LoVo (cell line): ENCODE results near the gene FES.
"Not testable (repeated sequence)": the region's sequence is repeated elsewhere in the genome, so short reads cannot be mapped to it uniquely, and the experiment has no call there.

Experiments
- DNase-seq: peaks from one replicate; pipeline ENCODE4 v3.0.0-alpha.2; 2016; ENCODE audit warnings: low spot score

The FES gene

GRCh38 chr15:90883976-90884718 is at the start of gene FES:
Gene FES, plus strand, starts transcription at chr15:90884504. Its CDS starts 542 bp downstream, at chr15:90885046.
- no peak for DNase-seq

DNA sequence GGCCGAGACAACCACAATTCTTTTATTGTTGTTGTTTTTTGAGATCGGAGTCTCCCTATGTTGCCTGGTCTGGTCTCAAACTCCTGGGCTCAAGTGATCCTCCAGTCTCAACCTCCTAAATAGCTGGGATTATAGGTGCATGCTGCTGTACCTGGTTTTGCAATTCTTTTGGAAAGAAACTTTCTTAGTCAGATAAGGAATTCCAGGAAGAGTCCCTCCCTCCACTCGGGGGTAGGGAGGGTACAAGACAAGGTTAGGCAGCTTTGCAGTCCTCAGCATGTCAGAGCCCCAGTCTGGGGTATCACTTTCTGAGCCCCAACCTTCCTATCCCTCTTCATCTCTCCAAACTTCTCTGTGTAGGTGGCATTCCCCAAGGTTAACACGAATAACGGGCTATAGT is 49.7 kb upstream of the FES start:
- DNase-seq: no peak

DNA sequence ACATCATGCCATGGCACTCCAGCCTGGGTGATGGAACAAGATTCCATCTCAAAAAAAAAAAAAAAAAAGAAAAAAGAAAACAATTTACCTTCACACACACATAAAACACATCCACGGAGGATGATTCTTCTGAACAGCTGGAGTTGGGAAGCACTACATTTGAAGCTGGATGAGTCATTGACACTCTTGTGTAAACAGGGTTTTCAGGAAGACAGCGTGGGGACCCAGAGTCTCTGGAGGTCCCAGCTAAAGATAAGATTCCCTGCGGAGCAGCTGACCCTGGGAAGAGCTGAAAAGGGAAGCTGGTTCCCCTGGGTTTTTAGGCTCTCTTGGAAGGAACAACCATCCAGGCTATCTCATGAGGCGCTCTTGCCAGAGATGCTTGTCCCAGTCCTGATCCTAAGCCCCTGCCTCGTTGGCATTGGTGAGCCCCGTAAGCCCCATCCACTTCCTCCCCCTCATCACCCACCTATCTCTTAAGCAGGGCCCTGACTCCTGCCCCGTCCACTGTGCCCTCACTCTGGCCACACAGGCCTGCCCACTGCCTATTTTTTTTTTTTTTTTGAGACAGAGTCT is 47.9 kb upstream of the FES start:
- DNase-seq: peak; percentile 31

DNA sequence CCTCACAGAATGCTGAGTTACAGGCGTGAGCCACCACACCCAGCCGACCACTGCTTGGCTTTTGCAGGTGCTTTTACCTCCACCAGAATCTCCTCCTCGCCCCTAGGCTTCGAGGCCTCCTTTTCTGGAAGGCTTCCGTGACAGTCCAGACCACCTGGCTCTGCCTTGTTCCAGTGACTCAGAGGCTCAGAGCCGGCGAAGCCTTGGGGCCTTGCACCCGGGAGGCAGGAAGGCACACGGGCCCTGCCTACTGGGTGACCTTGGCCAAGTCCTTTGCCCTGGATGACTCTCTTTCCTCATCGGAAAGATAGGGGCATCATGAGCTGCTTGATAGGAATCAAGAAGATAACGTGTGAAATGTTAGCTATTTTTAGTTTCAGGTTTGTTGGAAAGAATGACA is 47.2 kb upstream of the FES start:
- no peak for DNase-seq

DNA sequence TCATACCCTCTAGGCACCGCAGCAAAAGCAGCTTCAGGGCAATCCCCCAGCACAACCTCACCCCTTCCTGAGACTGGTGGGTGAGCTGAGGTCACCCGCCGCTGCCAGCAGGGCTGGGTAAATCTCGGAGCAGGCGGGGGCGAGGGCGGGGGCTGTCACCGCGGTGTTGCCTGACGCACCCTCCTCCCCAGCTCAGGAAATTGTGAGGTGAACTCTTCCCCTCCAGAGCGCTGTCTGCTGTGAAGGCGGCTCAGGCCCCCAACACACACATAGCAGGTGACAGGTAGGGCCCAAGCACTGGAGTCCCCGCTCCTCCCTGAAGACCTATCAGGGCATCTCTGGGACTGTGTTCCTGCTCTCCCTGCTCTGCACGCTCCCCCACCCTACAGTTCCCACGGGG is 46.2 kb upstream of the FES start:
- DNase-seq: no peak

GRCh38 chr15:90838544-90838943 is 45.8 kb upstream of the FES start:
- DNase-seq: no peak

GRCh38 chr15:90839187-90840071 is 44.9 kb upstream of the FES start:
- no peak for DNase-seq

DNA sequence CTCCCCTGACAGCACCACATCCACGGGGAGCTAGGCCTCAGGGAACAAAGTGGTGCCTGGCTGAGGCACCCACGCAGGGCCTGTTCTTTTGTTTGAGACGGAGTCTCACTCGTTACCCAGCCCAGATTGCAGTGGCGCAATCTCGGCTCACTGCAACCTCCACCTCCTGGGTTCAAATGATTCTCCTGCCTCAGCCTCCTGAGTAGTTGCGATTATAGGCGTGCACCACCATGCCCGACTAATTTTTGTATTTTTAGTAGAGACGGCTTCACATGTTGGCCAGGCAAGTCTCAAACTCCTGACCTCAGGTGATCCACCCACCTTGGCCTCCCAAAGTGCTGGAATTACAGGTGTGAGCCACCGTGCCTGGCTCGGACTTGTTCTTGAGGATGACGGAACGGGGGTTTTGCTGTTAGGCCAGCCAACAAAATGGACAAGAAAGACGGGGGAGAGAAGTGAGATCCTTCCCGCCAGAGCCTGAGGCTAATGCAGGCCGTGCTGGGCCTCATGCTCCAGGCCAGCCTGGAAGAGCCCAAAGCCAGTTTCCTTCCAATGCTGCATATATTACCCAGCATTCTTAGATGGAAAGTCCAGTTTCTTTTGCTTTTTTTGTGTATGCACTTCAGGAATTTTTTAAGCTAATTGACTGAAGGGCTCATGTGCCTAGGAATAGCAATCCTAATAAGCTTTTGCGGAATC is 44.0 kb upstream of the FES start:
- no peak for DNase-seq

DNA sequence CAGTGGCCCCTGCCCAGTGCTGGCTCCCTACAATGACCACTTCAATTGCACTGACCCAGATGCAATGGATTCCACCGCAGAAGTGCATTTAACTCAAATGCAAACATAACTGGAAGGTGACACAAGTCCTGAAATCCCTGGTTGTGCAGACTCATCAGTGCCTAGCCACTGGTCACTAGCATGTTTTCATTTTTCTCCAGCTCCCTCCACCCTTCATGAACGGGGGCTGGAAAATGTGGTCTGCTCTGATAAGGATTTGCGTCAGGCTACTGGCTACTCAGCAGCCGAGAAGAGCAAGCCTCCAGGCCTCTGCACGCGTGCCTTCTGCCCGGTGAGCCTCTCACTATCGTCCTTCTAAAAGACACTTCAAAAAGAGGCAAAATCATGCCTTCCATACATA is 43.4 kb upstream of the FES start:
- no peak for DNase-seq

GRCh38 chr15:90844696-90845095 is 39.6 kb upstream of the FES start:
- DNase-seq: no peak

- DNase-seq: peak; percentile 47
Measured at GRCh38 chr15:90845201-90845949, 38.9 kb upstream of the FES start.

- DNase-seq: not testable (repeated sequence)
Measured at GRCh38 chr15:90849424-90849823, 34.9 kb upstream of the FES start.

DNA sequence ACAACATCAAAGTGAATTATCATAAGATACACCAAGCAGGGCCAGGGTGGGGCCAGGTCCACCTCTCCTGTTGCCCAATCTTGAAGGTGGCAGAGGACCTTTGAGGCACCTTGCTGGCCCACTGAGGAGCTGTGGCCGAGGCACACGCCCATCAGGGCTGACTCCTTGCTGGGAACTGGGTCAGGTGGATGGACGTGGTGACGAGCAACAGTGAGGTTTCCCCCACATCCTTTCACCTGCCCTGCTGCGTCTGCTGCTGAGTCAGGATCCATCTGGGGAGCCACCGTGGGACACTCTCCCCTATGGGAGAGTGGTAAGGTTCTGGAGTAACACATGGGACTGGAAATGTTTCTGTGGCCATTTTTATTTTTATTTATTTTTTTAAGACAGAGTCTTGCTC is 33.2 kb upstream of the FES start:
- no peak for DNase-seq

DNA sequence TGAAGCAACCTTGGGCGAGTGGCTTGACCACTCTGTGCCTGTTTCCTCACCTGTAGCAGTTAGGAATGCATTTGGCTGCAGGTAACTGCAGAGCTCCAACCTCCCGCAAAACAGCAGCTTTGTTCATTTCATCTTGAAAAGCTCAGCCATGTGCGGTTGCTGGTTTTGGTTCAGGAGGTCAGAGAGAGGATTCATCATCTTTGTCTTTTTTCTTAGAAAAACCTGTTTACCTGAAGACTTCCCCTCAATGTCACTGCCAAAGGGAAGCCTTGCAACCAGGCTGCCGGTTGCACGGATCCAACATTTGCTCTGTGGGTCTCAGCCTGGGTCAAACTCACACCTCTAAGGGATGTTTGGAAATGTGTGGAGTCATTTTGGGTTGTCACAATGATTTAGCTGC is 32.4 kb upstream of the FES start:
- DNase-seq: no peak

GRCh38 chr15:90855139-90855538 is 29.2 kb upstream of the FES start:
- no peak for DNase-seq

DNA sequence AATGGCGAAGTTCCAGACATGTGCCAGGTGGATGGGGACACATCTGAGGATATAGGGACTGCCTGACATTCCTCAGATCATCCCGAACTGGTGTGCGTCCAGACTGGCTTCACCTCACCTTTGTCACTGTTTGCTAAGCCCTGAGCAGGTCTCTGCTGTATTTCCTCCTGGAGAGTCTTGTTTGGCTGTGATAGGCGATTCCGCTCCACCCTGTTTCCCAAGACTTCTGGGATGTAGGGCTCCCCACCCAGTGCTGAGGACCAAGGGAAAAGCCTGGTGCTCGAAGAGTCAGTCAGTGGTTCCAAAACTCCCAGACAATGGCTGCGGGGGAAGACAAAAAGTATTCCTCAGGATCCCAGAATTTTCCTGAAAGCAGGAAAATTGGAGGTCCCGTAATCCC is 27.0 kb upstream of the FES start:
- no peak for DNase-seq

GRCh38 chr15:90857883-90858443 is 26.3 kb upstream of the FES start:
- no peak for DNase-seq

GRCh38 chr15:90859234-90860131 is 24.8 kb upstream of the FES start:
- no peak for DNase-seq

DNA sequence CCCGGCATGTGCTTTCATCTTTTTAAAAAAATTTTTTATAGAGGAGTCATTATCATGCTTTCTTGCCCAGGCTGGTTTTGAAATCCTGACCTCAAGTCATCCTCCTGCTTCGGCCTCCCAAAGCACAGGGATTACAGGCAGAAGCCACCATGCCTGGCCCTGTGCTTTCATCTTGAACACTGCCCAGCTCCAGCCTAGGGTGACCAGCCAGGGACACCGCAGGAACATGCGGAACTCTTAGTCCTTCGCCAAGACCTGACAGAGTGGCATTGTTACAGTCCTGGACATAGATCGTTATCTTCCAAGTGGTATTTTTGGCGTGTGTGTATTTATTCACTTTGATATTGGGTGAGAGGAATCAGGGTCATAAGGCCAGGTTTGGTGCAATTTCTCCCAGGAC is 23.9 kb upstream of the FES start:
- no peak for DNase-seq

DNA sequence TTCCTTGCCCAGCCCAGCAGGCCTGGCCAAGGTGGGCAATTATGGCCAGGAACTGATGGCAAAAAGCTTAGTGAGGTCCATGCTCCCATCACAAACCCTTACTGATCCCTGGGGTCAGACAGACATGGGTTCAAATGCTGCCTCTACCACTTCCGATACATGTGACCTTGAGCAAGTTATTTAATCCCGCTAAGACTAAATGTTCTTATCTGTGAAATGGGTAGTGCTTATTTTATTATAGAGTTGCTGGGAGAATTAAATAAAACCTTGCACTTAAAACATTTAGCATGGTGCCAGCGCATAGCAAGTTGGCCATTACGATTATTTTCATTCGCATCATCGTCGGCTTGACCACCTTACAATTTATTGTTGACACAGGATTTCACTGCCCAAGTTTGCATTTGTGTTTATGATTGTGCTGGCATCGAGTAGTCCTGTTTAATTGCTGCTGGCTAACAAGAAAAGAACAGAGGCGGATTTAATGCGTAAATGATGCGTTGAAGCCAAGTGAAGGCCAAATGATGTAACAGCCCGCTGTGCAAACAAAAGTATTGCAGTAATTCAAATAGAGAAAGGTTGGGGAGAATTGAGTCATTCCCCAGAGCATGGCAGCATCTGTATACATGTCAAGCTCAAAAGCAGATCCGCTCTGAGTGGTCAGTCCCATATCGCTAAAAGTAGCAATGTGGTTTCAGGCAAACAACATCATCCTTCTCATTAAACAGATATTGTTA is 23.2 kb upstream of the FES start:
- DNase-seq: no peak
